Amniotic epithelial cell (primary cell): ENCODE data around the gene NHLRC2.

Experiments
- DNase-seq: peaks from one replicate; pipeline ENCODE4 v3.0.0-alpha.2; 2010; ENCODE audit warnings: low read depth

The NHLRC2 gene

DNA sequence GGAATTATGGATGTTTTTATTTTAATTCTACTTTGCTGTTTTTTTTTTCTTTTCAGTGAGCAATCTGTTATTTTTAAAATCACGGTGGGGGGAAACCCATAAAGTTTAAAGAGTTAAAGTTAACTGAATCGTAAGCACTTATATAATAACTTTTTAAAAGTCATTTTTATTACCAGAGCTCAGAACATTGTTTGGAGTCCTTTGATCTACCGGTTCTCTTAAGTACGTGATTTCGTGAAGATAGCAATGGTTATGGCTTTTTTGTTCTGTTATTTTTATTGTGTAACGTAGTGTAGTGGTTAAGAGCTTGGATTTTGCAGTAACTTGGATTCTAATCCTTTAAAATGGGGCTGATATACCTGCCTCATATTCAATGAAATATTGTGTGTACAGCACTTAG lies 57.4 kb downstream of the NHLRC2 start:
- no peak for DNase-seq

DNA sequence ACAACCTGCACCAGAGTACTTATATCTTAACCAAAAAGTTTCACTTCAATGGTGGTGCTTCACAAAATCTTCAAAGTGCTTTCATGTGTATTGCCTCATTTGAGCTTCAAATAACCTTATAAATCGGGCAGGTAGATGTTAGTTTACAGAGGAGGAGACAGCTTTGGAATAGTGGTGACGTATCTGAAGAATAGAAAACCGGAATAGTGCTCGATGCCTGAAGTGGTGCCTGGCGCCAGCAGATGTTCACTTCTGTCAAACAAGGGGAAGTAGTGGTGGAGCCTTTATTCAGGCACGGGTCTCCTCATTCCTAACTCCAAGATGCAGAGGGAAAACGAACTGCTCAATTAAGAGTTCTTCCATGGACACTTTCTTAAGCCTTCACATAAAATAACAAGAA lies 58.1 kb downstream of the NHLRC2 start:
- no peak for DNase-seq

DNA sequence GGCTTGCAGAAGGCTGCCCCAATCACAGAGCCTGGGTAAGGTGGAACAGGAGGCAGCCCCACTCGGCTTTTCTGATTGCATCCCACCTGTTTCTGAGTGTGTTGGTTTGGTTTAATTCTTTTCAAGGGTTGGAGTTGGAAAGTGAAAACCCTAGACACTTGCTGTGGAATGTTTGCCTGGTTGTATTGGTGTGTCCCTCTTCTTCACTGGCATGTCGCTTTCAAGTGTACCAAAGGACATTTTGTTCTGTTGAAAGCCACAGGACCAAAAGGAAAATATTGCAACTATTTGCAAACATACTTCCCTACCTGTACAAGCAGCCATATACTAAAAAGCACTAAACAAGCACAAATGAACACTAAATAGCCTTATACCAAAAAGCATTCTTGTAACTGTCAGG lies 60.5 kb downstream of the NHLRC2 start:
- DNase-seq: no peak

DNA sequence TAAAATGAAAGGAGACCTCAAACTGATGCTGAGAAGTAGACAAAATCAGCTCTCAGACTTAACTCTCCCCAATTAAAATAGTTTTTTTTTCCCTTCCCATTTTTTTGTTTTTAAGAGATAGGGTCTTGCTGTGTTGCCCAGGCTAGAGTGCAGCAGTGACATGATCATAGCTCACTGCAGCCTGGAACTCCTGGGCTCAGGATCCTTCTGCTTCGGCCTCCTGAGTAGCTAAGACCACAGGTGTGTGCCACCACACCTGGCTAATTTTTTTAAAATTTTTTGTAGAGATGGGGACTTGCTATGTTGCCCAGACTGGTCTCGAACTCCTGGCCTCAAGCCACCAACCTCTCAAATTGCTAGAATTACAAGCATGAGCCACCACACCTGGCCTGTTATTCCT lies 61.1 kb downstream of the NHLRC2 start:
- no peak for DNase-seq

DNA sequence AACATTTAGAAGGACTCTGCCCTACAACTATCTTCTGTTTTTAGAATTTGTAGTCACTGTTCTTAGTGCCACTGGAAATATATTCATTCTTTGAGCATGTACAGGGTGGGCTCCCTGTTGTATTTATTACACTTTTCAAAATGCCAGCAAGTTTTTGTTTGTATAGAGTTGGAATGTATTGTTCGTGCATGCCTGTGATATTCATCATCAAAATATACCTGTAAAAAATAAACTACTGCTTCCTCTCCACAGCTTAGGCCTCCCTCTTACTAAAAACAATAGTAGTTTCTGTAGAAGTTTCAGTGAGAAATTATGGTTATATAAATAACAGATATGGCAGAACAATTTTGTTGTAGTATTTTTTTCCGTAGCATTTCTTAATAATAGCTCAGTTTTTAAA lies 61.6 kb downstream of the NHLRC2 start:
- DNase-seq: no peak

DNA sequence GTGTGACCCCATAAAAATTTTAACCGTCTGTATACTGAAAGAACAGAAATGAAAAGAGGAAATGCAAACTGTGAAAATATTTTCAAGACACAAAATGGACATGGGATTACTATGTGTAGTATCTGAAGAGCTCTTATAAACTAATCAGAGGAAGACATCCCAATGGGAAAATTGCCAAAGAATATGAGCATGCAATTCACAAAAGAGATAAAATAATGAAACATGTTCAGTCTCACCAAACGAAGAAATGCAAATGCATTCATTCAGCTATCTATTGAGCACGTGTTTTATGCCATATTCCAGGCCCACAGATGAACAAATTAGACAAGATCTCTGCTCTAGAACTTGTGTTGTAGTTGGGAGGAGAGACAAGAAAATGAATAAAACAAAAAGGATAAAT lies 63.2 kb downstream of the NHLRC2 start:
- DNase-seq: no peak

DNA sequence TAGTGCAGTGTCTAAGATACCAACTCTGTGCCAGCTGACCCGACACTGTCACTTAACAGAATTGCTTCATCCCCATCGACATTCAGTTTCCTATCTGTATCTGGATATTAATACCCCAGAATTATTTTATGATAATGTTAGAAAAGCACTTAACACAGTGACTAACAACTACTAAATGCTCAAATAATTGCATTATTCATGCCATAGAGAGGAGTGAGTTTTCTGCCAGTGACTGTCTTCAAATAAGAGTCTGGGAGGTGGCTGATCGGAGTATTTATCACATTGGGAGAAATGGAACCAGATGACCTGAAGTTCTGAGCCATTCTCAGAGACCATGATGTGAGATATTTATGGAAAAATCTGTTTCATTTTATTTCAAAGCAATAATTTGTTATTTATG lies 65.7 kb downstream of the NHLRC2 start:
- no peak for DNase-seq

DNA sequence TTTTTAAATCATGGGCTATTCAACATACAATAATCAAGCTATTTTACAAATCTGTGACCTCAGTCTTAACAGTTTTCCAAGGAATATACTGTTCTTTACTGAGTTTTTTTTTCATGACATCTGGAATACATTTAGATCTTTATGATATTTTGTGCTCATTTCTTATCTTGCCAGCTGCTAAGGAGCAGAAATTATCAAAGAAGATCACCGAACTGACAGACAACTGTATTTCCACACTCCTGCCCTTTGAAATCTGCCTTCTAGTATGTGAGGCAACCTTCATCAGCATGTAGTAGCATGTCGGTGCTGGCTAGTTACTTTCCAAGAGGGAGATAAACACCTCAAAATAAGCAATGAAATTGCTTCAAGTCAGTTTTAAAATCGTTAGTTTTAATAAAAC lies 66.4 kb downstream of the NHLRC2 start:
- DNase-seq: peak; percentile 24

DNA sequence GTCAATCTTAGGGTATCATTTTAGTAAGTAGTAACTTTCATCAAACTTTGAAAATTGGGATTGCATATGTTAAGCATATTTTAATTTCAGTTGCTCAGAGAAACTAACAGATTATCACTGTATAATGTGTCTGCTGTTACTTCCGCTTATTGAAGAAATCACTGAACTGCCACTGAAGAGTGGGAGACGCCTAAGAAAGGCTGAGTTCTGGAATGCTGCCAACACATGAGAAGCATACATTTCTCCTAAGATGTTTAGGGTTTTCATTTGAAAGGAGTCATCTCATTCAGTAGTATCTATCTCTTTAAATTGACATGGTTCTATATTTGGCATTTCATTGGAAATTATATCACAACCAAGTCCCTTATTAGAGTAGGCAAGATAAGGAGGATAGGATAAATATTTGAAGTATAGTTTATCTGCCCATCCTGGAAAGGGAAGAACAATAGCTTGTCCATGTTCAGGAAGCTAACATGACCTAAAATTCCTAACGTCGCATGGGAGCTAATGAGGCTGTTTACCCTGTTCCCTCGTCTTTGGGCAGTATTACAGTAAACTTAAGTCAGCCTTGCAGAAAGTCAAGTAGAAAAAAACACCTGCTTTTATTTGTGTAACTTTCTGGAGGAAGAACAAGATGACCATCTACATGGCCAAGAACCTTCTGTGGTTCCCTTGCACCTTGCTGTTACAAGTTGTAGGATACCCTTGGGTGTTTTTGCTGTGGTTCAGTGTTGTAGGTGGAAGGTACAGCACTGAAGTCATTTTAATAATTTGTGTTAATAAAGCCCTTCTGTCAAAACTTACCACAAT lies 67.3 kb downstream of the NHLRC2 start:
- no peak for DNase-seq

DNA sequence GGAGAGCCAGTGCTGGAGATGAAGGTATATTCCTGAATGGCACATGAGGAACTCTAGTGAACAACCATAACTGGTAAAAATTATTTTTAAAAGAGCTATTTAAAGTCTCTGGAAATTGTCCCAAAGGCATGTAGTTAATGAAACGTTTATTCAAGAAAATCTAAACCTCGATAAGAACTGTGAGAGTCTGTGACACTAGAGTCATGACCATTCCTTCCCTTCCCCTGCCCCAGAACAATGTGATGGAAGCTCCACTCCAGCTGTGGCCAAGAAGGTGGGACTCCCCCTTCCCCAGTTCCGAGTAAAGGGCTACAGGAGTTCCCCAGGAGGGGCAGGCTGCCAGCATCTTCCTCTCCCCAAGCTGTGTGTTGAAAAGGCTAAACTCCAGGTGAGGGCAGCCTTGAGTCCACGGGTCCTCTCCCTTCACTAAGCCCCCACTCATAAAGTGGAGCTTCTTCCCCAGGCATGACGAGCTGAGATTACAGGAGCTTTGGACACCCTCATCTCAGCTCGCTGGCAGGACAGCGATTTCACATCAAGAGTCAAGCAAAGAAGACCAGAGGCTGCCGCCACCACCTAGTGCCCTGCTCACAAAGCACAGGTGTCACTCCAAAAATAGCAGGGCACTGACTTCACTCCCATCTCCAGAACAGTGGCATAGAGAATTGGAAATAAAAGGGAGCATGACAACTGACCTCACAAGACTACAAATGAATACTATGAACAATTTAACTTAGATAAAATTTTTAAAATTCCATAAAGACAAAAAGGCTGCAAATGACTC lies 68.5 kb downstream of the NHLRC2 start:
- DNase-seq: no peak

DNA sequence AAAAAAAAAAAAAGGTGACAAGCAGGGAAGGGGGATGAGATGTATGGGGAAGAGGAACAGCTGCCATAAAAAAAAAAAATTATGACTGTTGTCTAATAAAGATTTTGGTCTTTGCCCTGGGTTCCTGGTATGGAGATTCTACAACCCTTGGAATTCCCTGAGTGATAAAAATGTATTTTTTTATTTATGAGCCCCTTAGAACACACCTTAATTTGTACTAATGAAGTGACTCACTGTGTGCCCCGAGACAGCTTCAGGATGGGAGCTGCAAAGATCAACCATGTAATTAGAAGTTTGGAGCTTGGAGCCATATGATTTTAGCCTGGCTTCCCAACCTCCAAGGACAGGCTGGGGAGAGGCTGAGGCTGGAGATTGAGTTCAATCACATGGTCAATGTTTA lies 69.7 kb downstream of the NHLRC2 start:
- DNase-seq: no peak

DNA sequence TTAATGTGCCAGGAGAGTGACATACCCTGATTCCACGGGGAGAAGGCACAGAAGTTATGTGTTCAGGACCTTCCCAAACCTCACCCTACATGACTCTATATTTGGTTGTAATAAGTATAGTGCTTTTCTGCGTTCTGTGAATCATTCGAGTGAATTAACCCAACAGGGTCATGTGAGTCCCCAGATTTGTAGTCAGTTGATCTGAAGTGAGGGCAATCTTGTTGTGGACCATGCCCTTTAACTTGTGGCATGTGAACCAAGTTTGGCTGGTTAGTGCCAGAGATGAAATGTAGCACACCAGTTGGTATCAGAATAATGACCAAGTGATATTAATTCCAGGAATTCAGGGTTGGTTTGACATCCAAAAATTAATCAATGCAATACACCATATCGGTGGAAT lies 70.2 kb downstream of the NHLRC2 start:
- no peak for DNase-seq

DNA sequence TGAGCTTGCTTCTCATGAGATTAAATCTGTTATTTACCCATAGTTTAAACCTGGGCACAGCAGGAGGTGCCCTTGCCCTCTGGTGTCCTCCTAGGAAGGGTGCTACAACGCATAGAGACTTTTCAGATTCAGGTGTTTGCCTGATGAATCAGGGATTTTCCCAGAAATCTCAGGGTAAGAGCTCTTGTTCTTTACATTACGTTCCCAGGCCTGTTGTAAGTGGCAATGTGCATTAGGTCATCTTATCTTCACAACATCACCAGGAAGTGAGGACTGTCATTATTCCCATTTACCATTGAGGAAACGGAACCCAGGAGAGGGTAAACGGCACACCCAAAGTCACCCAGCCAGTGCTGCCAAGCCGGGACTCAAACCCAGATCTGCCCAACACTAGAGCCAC lies 73.0 kb downstream of the NHLRC2 start:
- DNase-seq: no peak

DNA sequence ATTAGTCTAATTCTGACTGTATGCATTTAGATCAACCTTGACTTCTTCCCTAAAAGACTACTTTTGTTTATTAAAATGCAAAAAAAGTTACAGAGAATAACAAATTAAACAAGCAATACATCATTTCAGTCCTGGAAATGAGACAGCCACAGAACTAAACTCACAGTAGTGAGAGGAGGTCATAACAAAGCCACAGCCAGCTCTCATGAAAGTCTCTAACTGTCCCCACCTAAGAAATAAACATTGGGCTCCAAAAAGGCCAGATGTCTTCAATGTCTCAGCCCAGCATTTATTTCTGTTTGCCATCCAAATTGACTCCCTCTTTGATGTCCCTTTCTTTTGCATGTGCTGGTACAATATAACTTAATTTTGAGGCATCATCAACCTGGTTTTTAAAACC lies 74.4 kb downstream of the NHLRC2 start:
- DNase-seq: no peak

DNA sequence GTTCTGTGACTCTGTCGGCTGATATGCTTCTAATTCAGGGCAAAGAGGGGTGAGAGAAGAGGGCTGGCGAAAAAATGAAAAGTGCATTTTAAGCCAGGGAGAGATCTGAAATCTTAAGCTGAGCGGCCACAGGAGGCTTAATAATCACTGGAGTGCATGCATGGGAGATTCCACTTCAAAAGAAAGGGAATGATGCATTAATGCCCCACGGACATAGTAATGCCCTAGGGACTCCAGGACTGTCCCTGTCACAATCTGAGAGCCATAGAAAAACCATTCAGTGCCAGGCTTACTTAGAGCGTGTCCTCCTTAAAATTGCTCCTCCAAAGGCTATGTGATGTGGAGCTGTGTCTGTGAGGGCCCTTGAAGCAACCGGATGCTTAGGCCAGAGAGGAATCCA lies 75.1 kb downstream of the NHLRC2 start:
- DNase-seq: no peak

DNA sequence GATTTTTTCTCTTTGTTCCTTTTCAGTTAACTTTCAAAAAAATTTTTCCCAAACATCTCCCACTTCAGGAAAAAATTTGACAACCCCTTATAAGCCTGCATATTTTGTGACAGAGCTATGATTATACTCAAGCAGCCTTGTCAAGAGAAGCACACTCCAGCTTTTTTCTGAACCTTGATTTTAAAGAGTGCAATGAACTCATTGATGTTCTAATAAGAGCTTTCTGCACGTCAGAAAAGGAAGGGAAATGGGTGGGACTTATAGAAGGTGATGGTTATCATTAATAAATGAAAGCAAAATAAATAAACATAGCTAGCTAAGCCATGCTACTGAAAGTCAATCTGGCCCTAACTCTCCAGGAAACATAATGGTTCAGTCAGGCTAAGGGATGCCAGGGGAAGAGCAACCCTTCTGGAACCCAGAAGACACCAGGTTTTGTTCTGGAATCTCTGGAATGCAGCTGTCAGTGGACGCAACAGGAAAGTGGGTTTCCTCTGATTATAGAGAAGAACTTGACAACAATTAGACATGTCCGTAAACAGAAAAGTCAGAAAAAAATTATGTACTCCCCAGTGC lies 76.1 kb downstream of the NHLRC2 start:
- no peak for DNase-seq

DNA sequence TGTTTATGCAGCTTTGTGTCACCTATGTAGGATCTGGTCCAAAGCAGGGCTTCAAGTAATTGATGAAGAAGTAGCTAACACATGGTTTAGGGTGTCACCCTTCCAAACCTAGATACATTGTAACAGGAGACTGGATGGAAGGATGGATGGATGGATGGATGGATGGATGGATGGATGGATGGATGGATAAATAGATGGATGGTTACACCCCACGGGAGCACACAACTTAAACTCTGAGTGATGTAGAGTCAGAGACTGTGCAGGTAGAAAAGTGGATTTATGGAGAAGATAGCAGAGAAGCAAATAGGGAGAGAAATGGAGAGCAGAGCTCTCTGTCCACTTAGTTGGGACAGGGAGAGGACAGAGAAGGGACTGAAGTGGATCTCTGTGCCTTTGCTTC lies 78.4 kb downstream of the NHLRC2 start:
- DNase-seq: no peak

DNA sequence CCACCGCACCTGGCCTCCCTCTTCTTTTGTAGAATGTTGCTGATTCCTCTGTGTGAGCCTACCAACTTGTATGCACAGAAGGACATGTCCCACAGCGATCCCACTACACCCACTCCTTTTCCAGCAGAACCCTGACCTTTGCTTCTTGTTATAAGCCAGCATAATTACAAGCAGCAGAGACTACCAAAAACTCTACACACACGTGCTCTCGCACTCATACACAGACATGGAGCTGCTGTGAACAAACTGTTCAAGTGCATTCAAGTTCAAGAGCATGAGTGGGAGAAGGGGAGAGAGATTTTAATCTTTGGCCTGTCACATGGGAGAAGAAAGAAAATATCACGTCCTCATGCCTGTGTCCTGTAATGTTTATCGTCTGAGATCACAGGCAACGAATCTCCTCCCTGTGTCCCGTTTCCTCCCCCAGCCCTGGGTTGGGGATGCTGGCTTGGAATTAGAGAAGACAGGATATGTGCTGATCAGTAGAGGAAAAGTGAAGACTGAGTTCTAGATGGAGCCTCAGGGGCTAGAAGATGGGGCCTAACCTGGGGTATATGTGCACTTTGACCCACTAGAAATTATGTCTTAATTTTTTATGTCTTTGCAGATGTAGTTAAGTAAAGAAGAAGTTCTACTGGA lies 79.6 kb downstream of the NHLRC2 start:
- DNase-seq: no peak

DNA sequence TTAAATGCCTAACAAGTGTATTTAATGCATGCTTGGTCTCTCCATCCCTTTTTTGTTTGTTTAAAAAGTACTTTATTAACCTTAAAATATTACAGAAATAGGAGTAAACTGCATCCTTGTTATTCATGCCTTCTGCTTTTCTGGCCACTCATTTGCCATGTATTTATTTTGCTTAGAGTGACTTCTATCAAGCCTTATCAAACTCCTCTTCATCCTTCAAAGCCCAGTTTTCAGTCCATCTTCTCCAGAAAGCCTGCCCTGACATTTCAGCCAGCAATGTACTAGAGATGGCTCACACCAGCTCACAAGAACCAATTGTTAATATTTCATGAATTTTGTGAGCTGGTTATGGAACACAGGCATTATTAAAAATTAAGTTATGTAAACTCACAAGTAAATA lies 82.8 kb downstream of the NHLRC2 start:
- no peak for DNase-seq

DNA sequence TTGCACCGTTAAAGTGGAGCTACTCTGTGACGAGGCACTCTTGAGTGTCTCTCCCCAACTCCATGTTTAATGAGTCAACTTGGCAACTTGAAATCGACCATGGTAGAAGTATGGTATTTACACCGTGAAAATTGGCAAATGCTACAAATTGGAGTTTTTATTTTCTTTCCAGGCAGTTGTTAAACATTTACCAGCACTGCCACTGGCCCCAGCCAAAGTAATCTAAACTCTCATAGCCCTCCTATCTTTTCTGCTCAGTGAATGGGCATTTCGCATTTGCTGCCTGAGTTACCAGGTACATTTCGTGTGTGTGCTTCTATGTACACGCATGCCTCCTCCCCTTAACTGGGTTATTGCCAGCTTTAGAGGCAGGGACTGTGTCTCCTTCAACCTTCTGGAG lies 83.3 kb downstream of the NHLRC2 start:
- DNase-seq: no peak

DNA sequence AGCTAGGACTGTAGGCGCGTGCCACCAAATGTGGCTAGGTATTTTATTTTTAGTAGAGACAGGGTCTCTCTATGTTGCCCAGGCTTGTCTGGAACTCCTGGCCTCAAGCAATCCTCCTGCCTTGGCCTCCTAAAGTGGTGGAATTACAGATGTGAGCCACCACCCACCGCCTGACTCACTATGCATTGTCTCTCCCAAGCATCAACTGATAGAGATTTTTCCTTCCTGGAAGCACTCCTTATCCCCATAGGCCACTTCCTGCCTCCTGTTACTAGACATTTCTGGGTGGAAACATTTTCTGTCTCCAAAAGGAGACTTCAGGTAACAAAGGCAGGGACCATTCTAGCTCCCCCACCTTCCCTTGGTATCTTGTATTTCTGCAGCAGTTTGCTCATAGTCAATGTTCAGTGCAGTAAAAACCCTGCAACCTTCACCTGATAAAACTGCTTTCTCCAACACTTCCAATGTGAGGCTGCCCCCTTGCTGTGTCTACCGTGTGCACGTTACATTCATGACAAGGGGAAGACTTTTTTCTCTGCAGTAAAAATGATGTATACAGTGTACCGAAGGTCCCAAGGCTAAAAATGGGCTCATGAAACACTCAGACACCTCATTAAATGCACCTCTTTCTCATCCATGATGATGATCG lies 84.9 kb downstream of the NHLRC2 start:
- no peak for DNase-seq

DNA sequence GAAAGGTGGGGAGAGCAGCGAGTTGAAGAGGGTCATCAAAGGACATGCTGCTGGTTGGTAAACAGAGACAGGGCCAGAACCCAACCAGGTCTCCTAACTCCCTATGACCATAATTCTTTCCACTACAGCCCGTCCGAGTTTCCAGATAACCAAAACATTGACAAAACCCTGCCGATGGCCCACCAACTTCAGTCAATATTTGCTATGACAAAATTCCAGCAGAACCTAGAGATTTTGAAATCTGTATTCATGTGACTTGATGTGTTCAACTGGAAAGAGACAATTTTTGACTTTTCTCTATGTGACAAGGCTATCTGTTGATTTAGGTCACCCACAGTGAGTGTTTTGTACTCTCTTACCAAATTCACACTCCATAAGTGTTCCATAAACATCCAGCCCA lies 86.7 kb downstream of the NHLRC2 start:
- DNase-seq: no peak
